GM23338 (cell line): Measurements from ENCODE around the gene MYO16. TPM values are rescaled to one million over a fixed set of nuclear protein-coding genes. Genes with fewer than 3 reads are reported as not detected.

Source experiments
- ATAC-seq: fragments of 200-7000 bp; cut with Tn5 transposase; 3 replicates; pipeline ENCODE4 v1.9.1; 2020
- DNase-seq: peaks from one replicate; pipeline ENCODE4 v3.0.0-alpha.2; 2015; ENCODE audit warnings: low spot score
- H2AFZ ChIP-seq: fragments of 200-600 bp; sonication (generic); 2 replicates; pipeline ENCODE4 v1.8.0; 2016; ENCODE audit warnings: antibody characterized with exemption, mild to moderate bottlenecking, moderate library complexity
- H3F3A ChIP-seq: fragments of 200-600 bp; sonication (generic); replicated peaks from 2 replicates; pipeline ENCODE4 v1.8.0; 2017; ENCODE audit warnings: antibody characterized with exemption, mixed run types, low read depth
- H3K27ac ChIP-seq: fragments of 200-600 bp; sonication (generic); 2 replicates; pipeline ENCODE4 v1.6.1; 2016; ENCODE audit warnings: low read depth
- H3K27me3 ChIP-seq: fragments of 200-600 bp; sonication (generic); 2 replicates; pipeline ENCODE4 v1.8.0; 2016; ENCODE audit warnings: mild to moderate bottlenecking, mixed run types, moderate library complexity; ENCODE audit not compliant: insufficient read depth
- H3K36me3 ChIP-seq: fragments of 200-600 bp; sonication (generic); 2 replicates; pipeline ENCODE4 v1.8.0; 2016; ENCODE audit warnings: mild to moderate bottlenecking; ENCODE audit not compliant: insufficient read depth
- H3K4me1 ChIP-seq: fragments of 200-600 bp; sonication (generic); 2 replicates; pipeline ENCODE4 v1.8.0; 2016; ENCODE audit warnings: mild to moderate bottlenecking, moderate library complexity; ENCODE audit not compliant: insufficient read depth
- H3K4me2 ChIP-seq: fragments of 200-600 bp; sonication (generic); 2 replicates; pipeline ENCODE4 v1.7.1; 2017; ENCODE audit warnings: mixed run types
- H3K4me3 ChIP-seq: fragments of 200-600 bp; sonication (generic); 2 replicates; pipeline ENCODE4 v1.6.1; 2016; ENCODE audit warnings: mixed run types
- H3K79me2 ChIP-seq: fragments of 200-600 bp; sonication (generic); replicated peaks from 2 replicates; pipeline ENCODE4 v1.8.0; 2017; ENCODE audit warnings: mild to moderate bottlenecking; ENCODE audit not compliant: insufficient read depth
- H3K9me2 ChIP-seq: fragments of 200-600 bp; sonication (generic); 2 replicates; pipeline ENCODE4 v1.8.0; 2017; ENCODE audit not compliant: insufficient read depth
- H4K20me1 ChIP-seq: fragments of 200-600 bp; sonication (generic); replicated peaks from 2 replicates; pipeline ENCODE4 v1.8.0; 2017; ENCODE audit warnings: mild to moderate bottlenecking; ENCODE audit not compliant: insufficient read depth
- H3K27ac Mint-ChIP-seq: 2 replicates; pipeline ENCODE4 v1.8.0; 2020; ENCODE audit warnings: inconsistent platforms, mild to moderate bottlenecking, moderate library complexity, mixed read lengths
- H3K27me3 Mint-ChIP-seq: 3 replicates; pipeline ENCODE4 v1.8.0; 2022; ENCODE audit warnings: low read depth, mild to moderate bottlenecking, moderate library complexity, mixed read lengths, inconsistent platforms; ENCODE audit not compliant: insufficient read depth, poor library complexity
- H3K36me3 Mint-ChIP-seq: 3 replicates; pipeline ENCODE4 v1.8.0; 2021; ENCODE audit warnings: low read depth, mild to moderate bottlenecking, inconsistent platforms, moderate library complexity, mixed read lengths
- H3K4me1 Mint-ChIP-seq: 3 replicates; pipeline ENCODE4 v1.8.0; 2020; ENCODE audit warnings: mild to moderate bottlenecking, inconsistent platforms, mixed read lengths
- H3K4me3 Mint-ChIP-seq: 3 replicates; pipeline ENCODE4 v1.8.0; 2021; ENCODE audit warnings: moderate library complexity, mild to moderate bottlenecking, inconsistent platforms, mixed read lengths
- H3K9me3 Mint-ChIP-seq: 3 replicates; pipeline ENCODE4 v1.8.0; 2020; ENCODE audit warnings: moderate library complexity, mild to moderate bottlenecking, inconsistent platforms, mixed read lengths
- CREB1 ChIP-seq: fragments of 250-450 bp; sonication (Bioruptor Pico); IDR thresholded peaks from 2 replicates; pipeline ENCODE4 v1.5.0; 2020; ENCODE audit warnings: low read depth, mild to moderate bottlenecking, moderate library complexity
- EZH2 ChIP-seq: fragments of 200-600 bp; sonication (generic); IDR thresholded peaks from one replicate; pipeline ENCODE4 v1.8.0; 2017; ENCODE audit warnings: antibody characterized with exemption, mild to moderate bottlenecking, low read depth; ENCODE audit not compliant: unreplicated experiment
- EZH2phosphoT487 ChIP-seq: fragments of 200-600 bp; sonication (generic); IDR thresholded peaks from one replicate; pipeline ENCODE4 v1.8.1; 2018; ENCODE audit warnings: antibody characterized with exemption; ENCODE audit not compliant: unreplicated experiment
- JUNB ChIP-seq: IDR thresholded peaks from one replicate; pipeline ENCODE4 v1.6.1; 2016; ENCODE audit warnings: antibody characterized with exemption; ENCODE audit not compliant: unreplicated experiment
- NANOG ChIP-seq: IDR thresholded peaks from 2 replicates; pipeline ENCODE4 v1.6.1; 2016; ENCODE audit warnings: antibody characterized with exemption, borderline replicate concordance
- POLR2AphosphoS5 ChIP-seq: IDR thresholded peaks from 2 replicates; pipeline ENCODE4 v1.6.1; 2016; ENCODE audit warnings: antibody characterized with exemption, low read depth
- STAT1 ChIP-seq: IDR thresholded peaks from one replicate; pipeline ENCODE4 v1.6.1; 2016; ENCODE audit warnings: antibody characterized with exemption; ENCODE audit not compliant: unreplicated experiment
- ZNF114 ChIP-seq: fragments of 250-450 bp; sonication (Bioruptor Pico); IDR thresholded peaks from 2 replicates; pipeline ENCODE4 v1.5.0; 2020; ENCODE audit warnings: mild to moderate bottlenecking, moderate library complexity
- ZNF331 ChIP-seq: fragments of 250-450 bp; sonication (Bioruptor Pico); IDR thresholded peaks from 2 replicates; pipeline ENCODE4 v1.5.0; 2020; ENCODE audit warnings: low read depth, mild to moderate bottlenecking, moderate library complexity
- polyA plus RNA-seq: library from polyadenylated mRNA; unstranded; fragments of >200 nt; fragmentation: Nextera tagmentation; extraction: Ambion mirVana; gene quantifications from 2 replicates; pipeline ENCODE4 v1.2.1, GENCODE V29; 2016
- total RNA-seq: library from RNA; depleted of rRNA; stranded (reverse); fragments of >200 nt; shearing (Covaris generic); gene quantifications from 2 replicates; pipeline ENCODE4 v1.2.3, GENCODE V29; 2014
- TF ChIP-seq, protein P1 (sequence below): IDR thresholded peaks from 2 replicates; pipeline ENCODE4 v1.6.1; 2016; ENCODE audit warnings: antibody characterized with exemption
- TF ChIP-seq, protein P2 (sequence below): IDR thresholded peaks from one replicate; pipeline ENCODE4 v1.6.1; 2018; ENCODE audit warnings: antibody characterized with exemption; ENCODE audit not compliant: unreplicated experiment
- TF ChIP-seq, protein P3 (sequence below), 2 experiments: fragments of 200-600 bp in 1 of 2; sonication (generic) in 1 of 2; conservative IDR thresholded peaks; 2 replicates each; pipeline versions ENCODE4 v1.5.1 to v1.6.1; 2016 to 2017; ENCODE audit warnings: antibody characterized with exemption in 2 of 2, low read depth in 2 of 2, mild to moderate bottlenecking in 2 of 2, moderate library complexity in 1 of 2
- TF ChIP-seq, protein P4 (sequence below): fragments of 250-450 bp; sonication (Bioruptor Pico); IDR thresholded peaks from 2 replicates; pipeline ENCODE4 v1.5.0; 2020; ENCODE audit warnings: mild to moderate bottlenecking, moderate library complexity

The MYO16 gene
- total and polyA plus RNA-seq, 2 experiments from 2014 or later = 0.10 to 0.13 TPM

DNA sequence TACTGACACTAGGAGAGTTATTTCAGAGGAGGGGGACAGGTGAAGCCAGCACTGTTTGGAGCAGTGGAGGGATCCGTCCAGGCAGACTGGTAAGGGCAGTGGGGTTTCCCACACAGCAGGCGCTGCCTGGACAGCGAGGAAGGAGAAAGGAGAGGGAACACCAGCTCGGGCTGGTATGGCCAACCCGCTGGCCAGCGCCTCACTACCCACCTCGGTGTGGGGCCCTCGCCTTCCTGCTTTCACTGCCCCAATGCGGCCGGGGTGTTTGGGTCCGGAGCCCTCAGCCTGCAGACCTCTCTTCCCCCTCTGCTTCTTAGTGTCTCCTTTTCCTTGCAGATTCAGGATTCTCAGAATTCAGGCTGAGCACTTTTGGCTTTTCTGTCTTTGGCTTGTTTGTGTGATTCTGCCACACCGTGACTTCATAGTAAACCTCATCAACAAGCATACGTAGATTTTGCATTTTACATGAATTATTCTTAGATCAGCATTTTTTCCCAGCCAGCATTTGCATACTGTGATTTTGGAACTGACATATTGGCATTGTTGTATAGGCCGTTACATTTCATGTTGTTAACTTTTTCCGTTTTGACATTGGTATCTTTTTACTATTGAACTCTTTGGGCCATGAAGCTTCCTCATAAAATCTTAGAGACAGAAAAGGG lies 294.1 kb downstream of the MYO16 start:
- H2AFZ ChIP-seq = peak overlapping the region; percentile 76; the same call in 1 of the 2 replicates
- H3K27ac Mint-ChIP-seq = no peak overlapping the region

More for the DNA sequence above, 294.1 kb downstream of the MYO16 start:
- TF ChIP-seq STAT1 (no peak), EZH2 (no peak), POLR2AphosphoS5 (no peak), CREB1 (CRISPR knock-in tag) (no peak), NANOG (no peak), JUNB (no peak), ZNF114 (no peak), ZNF331 (no peak), EZH2phosphoT487 (no peak)
- TF ChIP-seq, protein P1, sequence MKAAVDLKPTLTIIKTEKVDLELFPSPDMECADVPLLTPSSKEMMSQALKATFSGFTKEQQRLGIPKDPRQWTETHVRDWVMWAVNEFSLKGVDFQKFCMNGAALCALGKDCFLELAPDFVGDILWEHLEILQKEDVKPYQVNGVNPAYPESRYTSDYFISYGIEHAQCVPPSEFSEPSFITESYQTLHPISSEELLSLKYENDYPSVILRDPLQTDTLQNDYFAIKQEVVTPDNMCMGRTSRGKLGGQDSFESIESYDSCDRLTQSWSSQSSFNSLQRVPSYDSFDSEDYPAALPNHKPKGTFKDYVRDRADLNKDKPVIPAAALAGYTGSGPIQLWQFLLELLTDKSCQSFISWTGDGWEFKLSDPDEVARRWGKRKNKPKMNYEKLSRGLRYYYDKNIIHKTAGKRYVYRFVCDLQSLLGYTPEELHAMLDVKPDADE = no peak
- TF ChIP-seq, protein P2, sequence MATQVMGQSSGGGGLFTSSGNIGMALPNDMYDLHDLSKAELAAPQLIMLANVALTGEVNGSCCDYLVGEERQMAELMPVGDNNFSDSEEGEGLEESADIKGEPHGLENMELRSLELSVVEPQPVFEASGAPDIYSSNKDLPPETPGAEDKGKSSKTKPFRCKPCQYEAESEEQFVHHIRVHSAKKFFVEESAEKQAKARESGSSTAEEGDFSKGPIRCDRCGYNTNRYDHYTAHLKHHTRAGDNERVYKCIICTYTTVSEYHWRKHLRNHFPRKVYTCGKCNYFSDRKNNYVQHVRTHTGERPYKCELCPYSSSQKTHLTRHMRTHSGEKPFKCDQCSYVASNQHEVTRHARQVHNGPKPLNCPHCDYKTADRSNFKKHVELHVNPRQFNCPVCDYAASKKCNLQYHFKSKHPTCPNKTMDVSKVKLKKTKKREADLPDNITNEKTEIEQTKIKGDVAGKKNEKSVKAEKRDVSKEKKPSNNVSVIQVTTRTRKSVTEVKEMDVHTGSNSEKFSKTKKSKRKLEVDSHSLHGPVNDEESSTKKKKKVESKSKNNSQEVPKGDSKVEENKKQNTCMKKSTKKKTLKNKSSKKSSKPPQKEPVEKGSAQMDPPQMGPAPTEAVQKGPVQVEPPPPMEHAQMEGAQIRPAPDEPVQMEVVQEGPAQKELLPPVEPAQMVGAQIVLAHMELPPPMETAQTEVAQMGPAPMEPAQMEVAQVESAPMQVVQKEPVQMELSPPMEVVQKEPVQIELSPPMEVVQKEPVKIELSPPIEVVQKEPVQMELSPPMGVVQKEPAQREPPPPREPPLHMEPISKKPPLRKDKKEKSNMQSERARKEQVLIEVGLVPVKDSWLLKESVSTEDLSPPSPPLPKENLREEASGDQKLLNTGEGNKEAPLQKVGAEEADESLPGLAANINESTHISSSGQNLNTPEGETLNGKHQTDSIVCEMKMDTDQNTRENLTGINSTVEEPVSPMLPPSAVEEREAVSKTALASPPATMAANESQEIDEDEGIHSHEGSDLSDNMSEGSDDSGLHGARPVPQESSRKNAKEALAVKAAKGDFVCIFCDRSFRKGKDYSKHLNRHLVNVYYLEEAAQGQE = no peak
- TF ChIP-seq, protein P3, sequence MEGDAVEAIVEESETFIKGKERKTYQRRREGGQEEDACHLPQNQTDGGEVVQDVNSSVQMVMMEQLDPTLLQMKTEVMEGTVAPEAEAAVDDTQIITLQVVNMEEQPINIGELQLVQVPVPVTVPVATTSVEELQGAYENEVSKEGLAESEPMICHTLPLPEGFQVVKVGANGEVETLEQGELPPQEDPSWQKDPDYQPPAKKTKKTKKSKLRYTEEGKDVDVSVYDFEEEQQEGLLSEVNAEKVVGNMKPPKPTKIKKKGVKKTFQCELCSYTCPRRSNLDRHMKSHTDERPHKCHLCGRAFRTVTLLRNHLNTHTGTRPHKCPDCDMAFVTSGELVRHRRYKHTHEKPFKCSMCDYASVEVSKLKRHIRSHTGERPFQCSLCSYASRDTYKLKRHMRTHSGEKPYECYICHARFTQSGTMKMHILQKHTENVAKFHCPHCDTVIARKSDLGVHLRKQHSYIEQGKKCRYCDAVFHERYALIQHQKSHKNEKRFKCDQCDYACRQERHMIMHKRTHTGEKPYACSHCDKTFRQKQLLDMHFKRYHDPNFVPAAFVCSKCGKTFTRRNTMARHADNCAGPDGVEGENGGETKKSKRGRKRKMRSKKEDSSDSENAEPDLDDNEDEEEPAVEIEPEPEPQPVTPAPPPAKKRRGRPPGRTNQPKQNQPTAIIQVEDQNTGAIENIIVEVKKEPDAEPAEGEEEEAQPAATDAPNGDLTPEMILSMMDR (conservative IDR thresholded peaks at IDR 0.05; ENCODE audit: low read depth in 2 of 2) = no peak
- TF ChIP-seq, protein P4, sequence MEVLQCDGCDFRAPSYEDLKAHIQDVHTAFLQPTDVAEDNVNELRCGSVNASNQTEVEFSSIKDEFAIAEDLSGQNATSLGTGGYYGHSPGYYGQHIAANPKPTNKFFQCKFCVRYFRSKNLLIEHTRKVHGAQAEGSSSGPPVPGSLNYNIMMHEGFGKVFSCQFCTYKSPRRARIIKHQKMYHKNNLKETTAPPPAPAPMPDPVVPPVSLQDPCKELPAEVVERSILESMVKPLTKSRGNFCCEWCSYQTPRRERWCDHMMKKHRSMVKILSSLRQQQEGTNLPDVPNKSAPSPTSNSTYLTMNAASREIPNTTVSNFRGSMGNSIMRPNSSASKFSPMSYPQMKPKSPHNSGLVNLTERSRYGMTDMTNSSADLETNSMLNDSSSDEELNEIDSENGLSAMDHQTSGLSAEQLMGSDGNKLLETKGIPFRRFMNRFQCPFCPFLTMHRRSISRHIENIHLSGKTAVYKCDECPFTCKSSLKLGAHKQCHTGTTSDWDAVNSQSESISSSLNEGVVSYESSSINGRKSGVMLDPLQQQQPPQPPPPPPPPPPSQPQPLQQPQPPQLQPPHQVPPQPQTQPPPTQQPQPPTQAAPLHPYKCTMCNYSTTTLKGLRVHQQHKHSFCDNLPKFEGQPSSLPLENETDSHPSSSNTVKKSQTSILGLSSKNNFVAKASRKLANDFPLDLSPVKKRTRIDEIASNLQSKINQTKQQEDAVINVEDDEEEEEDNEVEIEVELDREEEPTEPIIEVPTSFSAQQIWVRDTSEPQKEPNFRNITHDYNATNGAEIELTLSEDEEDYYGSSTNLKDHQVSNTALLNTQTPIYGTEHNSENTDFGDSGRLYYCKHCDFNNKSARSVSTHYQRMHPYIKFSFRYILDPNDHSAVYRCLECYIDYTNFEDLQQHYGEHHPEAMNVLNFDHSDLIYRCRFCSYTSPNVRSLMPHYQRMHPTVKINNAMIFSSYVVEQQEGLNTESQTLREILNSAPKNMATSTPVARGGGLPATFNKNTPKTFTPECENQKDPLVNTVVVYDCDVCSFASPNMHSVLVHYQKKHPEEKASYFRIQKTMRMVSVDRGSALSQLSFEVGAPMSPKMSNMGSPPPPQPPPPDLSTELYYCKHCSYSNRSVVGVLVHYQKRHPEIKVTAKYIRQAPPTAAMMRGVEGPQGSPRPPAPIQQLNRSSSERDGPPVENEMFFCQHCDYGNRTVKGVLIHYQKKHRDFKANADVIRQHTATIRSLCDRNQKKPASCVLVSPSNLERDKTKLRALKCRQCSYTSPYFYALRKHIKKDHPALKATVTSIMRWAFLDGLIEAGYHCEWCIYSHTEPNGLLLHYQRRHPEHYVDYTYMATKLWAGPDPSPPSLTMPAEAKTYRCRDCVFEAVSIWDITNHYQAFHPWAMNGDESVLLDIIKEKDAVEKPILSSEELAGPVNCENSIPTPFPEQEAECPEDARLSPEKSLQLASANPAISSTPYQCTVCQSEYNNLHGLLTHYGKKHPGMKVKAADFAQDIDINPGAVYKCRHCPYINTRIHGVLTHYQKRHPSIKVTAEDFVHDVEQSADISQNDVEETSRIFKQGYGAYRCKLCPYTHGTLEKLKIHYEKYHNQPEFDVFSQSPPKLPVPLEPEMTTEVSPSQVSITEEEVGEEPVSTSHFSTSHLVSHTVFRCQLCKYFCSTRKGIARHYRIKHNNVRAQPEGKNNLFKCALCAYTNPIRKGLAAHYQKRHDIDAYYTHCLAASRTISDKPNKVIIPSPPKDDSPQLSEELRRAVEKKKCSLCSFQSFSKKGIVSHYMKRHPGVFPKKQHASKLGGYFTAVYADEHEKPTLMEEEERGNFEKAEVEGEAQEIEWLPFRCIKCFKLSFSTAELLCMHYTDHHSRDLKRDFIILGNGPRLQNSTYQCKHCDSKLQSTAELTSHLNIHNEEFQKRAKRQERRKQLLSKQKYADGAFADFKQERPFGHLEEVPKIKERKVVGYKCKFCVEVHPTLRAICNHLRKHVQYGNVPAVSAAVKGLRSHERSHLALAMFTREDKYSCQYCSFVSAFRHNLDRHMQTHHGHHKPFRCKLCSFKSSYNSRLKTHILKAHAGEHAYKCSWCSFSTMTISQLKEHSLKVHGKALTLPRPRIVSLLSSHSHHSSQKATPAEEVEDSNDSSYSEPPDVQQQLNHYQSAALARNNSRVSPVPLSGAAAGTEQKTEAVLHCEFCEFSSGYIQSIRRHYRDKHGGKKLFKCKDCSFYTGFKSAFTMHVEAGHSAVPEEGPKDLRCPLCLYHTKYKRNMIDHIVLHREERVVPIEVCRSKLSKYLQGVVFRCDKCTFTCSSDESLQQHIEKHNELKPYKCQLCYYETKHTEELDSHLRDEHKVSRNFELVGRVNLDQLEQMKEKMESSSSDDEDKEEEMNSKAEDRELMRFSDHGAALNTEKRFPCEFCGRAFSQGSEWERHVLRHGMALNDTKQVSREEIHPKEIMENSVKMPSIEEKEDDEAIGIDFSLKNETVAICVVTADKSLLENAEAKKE (CRISPR knock-in tag) = no peak
- no peaks in the 10 kb centered on the region for H3K9me3 Mint-ChIP-seq
- ATAC-seq (peak; percentile 35; the same call in 2 of the 3 replicates), DNase-seq (no peak)
- H3K36me3 ChIP-seq = no peaks in the 10 kb centered on the region
- H3F3A ChIP-seq = no peaks in the 10 kb centered on the region
- H4K20me1 ChIP-seq = no peaks in the 10 kb centered on the region
- H3K27me3 Mint-ChIP-seq = peaks cover 10% of the 10 kb centered on the region
- H3K9me2 ChIP-seq = no peaks in the 10 kb centered on the region
- H3K4me1 Mint-ChIP-seq = no peaks in the 10 kb centered on the region
- no peak overlapping the region for H3K27ac ChIP-seq
- no peaks in the 10 kb centered on the region for H3K36me3 Mint-ChIP-seq
- no peak overlapping the region for H3K4me3 ChIP-seq
- H3K79me2 ChIP-seq = no peaks in the 10 kb centered on the region
- no peaks in the 10 kb centered on the region for H3K27me3 ChIP-seq
- H3K4me1 ChIP-seq = no peaks in the 10 kb centered on the region
- H3K4me2 ChIP-seq = no peak overlapping the region
- no peak overlapping the region for H3K4me3 Mint-ChIP-seq
